ENCODE data around the gene SLC9A9.

GRCh38 chr3:143897576-143898295 lies 49.5 kb upstream of the SLC9A9 start:
- TF ChIP-seq EZH2 (IDR thresholded peaks at IDR 0.05; ENCODE audit: borderline replicate concordance, low read depth, low read length, severe bottlenecking) (no peak), CTCF (IDR thresholded peaks at IDR 0.05; ENCODE audit: borderline replicate concordance, extremely low read depth, low read length, poor library complexity, severe bottlenecking) (no peak)

Measured in DND-41 (cell line).